Measurements from ENCODE around the gene SYTL2. TPM values are rescaled to one million over a fixed set of nuclear protein-coding genes. Genes with fewer than 3 reads are reported as not detected.

SYTL2 gene
- total RNA-seq, 2 donors from 2014 or later: 144 to 183 TPM

GRCh38 chr11:85829172-85829571 lies 18.2 kb upstream of the SYTL2 start:
- intact Hi-C loops (cut with DNase I): no loop called here
- DNase-seq (ENCODE audit: low spot score): no peak

GRCh38 chr11:85828640-85828978 lies 17.7 kb upstream of the SYTL2 start:
- intact Hi-C loops (cut with DNase I): no loop called here
- DNase-seq (ENCODE audit: low spot score): no peak

DNA sequence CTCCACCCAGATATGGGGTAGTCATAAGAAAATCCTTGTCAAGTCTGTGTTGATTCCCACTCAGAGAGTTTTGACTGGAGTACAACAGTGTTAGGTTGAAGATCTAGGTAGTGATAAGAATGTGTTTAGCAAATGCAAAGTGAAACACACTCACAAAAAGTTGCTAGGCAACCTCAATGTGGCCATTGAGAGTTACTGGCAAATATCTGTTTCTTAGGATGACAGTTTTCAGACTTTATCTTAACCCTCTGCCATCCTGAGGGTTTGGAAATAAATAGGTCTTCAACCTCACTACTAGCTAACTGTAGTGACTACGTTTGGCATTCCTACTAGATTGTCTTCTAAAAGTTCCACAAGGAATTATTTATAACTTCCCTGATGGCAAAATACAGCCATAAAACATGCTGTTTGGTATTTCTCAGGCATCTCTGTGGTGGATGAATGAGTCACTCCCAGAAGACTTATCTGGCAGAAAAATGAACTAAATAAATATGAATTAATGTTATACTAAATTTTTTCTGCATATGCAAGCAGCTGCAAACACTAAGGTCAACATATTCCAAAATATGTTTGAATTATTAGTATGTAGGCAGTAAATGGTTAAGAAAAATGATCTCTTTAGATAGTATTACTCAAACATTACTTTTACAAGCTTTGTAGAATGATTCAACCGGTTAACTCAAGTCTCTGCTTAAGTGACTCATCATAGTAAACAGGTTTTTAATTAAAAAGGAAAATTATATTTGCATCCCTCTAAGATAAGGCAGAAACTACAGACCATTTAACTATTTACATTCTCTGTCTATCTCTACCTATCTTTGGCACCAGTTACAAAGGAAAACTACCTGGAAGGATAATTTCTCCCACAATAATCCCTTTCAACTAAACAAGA lies 17.1 kb upstream of the SYTL2 start:
- intact Hi-C loops (cut with DNase I): no loop called here
- no peak for DNase-seq (ENCODE audit: low spot score)

- DNase-seq (ENCODE audit: low spot score): no peak
- intact Hi-C loops (cut with DNase I): no loop called here
These were observed 15.3 kb upstream of the SYTL2 start for GRCh38 chr11:85826116-85826855.

GRCh38 chr11:85825616-85826015 lies 14.7 kb upstream of the SYTL2 start:
- DNase-seq (ENCODE audit: low spot score): no peak
- intact Hi-C loops (cut with DNase I): no loop called here

DNA sequence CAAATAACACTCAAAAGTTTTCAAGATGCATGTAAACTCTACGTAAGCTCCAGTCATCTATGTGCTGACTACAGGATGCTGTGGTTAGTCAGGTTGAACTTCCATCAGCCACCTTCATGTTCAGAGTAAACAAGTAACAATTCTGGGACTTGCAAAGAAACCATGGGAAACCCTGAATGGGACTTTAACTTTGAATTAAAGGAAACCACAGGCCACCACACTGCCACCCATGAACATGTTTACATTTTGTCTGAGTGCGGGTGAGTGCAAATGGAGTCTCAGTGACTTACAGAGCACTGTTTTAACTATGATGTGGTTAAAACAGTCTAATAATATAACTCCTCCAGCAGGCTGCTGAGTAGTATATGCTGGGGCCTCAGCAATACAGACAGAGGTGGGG lies 12.9 kb upstream of the SYTL2 start:
- no peak for DNase-seq (ENCODE audit: low spot score)
- intact Hi-C loops (cut with DNase I): no loop called here

DNA sequence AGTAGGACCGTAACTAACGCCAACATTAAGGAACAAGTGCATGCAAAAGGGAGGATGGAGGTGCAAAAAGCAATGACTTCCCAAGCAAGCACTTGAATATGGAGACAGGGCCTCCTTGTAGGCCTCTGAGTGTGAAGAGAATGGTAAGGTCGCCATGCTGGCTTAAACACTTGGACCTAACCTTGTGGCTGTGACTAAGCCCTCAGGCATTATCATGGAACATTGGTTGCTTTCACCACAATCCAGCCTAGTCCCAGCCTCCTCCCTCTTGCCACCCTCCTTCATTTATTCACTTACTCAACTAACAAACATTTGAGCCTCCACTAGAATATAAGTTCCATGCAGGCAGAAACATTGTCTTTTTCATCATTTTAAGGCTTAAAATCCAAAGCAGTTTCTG lies 11.9 kb upstream of the SYTL2 start:
- no peak for DNase-seq (ENCODE audit: low spot score)
- intact Hi-C loops (cut with DNase I): no loop called here

GRCh38 chr11:85821636-85822035 lies 10.7 kb upstream of the SYTL2 start:
- intact Hi-C loops (cut with DNase I): no loop called here
- DNase-seq (ENCODE audit: low spot score): no peak

GRCh38 chr11:85819441-85819840 lies 8.5 kb upstream of the SYTL2 start:
- intact Hi-C loops (cut with DNase I): loop anchor here in 1 of 2 donors (10.0 kb wide), 1 partner anchor 125 kb away; no protein-coding TSS in a partner anchor
- no peak for DNase-seq (ENCODE audit: low spot score)

GRCh38 chr11:85815186-85815931 lies 4.4 kb upstream of the SYTL2 start:
- DNase-seq (ENCODE audit: low spot score): no peak
- intact Hi-C loops (cut with DNase I): loop anchor here in 1 of 2 donors (10.0 kb wide), 1 partner anchor 121 kb away; no protein-coding TSS in a partner anchor

DNA sequence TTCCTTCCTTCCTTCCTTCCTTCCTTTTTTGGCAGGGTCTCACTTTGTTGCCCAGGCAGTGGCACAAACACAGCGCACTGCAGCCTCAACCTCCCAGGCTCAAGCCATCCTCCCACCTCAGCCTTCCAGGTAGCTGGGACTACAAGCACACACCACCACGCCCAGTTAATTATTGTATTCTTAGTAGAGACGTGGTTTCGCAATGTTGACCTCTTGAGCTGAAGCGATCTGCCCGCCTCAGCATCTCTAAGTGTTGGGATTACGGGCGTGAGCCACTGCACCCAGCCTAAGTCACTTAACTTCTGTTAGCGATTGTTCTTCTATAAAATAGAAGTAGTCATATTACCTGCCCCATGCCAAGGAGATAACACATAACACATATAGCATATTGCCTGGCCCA lies 2.8 kb upstream of the SYTL2 start:
- intact Hi-C loops (cut with DNase I): loop anchor here in 1 of 2 donors (10.0 kb wide), 1 partner anchor 119 kb away; no protein-coding TSS in a partner anchor
- no peak for DNase-seq (ENCODE audit: low spot score)

- intact Hi-C loops (cut with DNase I): loop anchor here in 1 of 2 donors (10.0 kb wide), 1 partner anchor 117 kb away; no protein-coding TSS in a partner anchor
- DNase-seq (ENCODE audit: low spot score): no peak
These were observed 683 bp upstream of the SYTL2 start for GRCh38 chr11:85811624-85812023.

- intact Hi-C loops (cut with DNase I): loop anchor here in 1 of 2 donors (10.0 kb wide), 1 partner anchor 116 kb away; no protein-coding TSS in a partner anchor
- DNase-seq (ENCODE audit: low spot score): no peak
These were observed 445 bp downstream of the SYTL2 start for GRCh38 chr11:85810521-85810870.

- no peak for DNase-seq (ENCODE audit: low spot score)
- intact Hi-C loops (cut with DNase I): loop anchor here (10.0 kb wide), 2 partner anchors 95 to 115 kb away; no protein-coding TSS in a partner anchor
These were observed 1.1 kb downstream of the SYTL2 start for GRCh38 chr11:85809863-85810262.

- intact Hi-C loops (cut with DNase I): loop anchor here in 1 of 2 donors (10.0 kb wide), 1 partner anchor 94 kb away; no protein-coding TSS in a partner anchor
- DNase-seq (ENCODE audit: low spot score): no peak
These were observed 1.8 kb downstream of the SYTL2 start for GRCh38 chr11:85809191-85809590.

- DNase-seq (ENCODE audit: low spot score): no peak
- intact Hi-C loops (cut with DNase I): loop anchor here in 1 of 2 donors (10.0 kb wide), 1 partner anchor 92 kb away; no protein-coding TSS in a partner anchor
These were observed 4.1 kb downstream of the SYTL2 start for GRCh38 chr11:85806876-85807275.

DNA sequence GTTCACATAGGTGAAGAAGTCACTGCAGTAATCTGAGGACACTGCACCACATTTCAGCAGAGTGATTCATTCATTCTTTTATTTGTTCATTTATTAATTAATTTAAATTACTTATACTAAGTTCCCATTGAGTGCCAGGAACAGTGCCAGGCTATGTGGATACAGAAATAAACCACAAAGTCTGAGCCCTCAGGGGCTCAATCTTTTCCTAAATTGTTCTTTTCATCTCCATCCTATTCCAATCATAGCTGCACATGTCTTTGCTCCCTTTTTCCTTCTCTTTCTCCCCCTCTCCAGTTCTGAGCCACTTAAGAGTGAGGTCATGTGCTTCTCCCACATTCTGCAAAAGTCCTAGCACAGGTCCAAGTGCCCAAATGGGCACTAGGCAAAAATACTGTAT lies 4.9 kb downstream of the SYTL2 start:
- DNase-seq (ENCODE audit: low spot score): no peak
- intact Hi-C loops (cut with DNase I): loop anchor here in 1 of 2 donors (10.0 kb wide), 1 partner anchor 91 kb away; no protein-coding TSS in a partner anchor

DNA sequence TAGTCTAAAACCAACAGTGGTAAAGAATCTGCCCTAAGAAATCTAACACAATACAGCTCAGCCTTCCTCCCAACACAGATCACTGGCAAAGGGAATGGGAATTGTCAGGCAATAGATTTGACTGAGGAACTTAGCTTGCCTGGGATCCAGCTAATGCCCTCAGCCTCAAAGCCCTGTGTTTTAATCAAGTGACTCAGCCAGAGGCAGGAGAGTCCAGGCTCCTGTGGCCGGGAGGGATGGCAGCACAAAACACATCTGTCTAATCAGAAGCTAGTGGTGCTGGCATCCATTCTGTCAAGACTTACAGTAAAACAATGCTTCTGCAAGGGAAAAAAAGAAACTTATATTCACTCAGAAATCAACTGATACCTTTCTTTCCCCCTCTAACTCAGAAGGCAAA lies 5.6 kb downstream of the SYTL2 start:
- intact Hi-C loops (cut with DNase I): loop anchor here in 1 of 2 donors (10.0 kb wide), 1 partner anchor 91 kb away; no protein-coding TSS in a partner anchor
- no peak for DNase-seq (ENCODE audit: low spot score)

- DNase-seq (ENCODE audit: low spot score): no peak
- intact Hi-C loops (cut with DNase I): loop anchor here in 1 of 2 donors (10.0 kb wide), 1 partner anchor 89 kb away; no protein-coding TSS in a partner anchor
These were observed 7.0 kb downstream of the SYTL2 start for GRCh38 chr11:85803920-85804319.
